K562 (cell line): Measurements from ENCODE around the gene NAIF1. TPM values are rescaled to one million over a fixed set of nuclear protein-coding genes. Genes with fewer than 3 reads are reported as not detected.
A peak's percentile ranks its signal among the peaks of the same experiment; 100 is the strongest.

Source experiments
- ATAC-seq: fragments of 200-7000 bp; cut with Tn5 transposase; 3 replicates; pipeline ENCODE4 v1.9.1; 2020; ENCODE audit warnings: moderate library complexity
- BruUV-seq: library from RNA; stranded (reverse); fragments of 400-500 nt; replicated peaks from 2 replicates; lab custom pipeline; 2021; lab: Mats Ljungman, UMichigan
- CTCF ChIA-PET: fragments of 300-600 bp; formaldehyde crosslinking; extraction: SDS; loops from one replicate; lab custom pipeline; 2021; ENCODE audit warnings: low intra/inter-chr PET ratio; lab: Yijun Ruan, JAX
- POLR2A ChIA-PET: fragments of 300-600, 350-650 bp; sonication (Branson Sonifier 250); formaldehyde crosslinking; extraction: SDS; loops from one replicate; lab custom pipeline; 2021; ENCODE audit warnings: antibody characterized with exemption, inconsistent platforms; lab: Yijun Ruan, JAX
- DNase-seq, 4 experiments: peaks; one replicate each; pipeline versions ENCODE4 v3.0.0 to v3.0.0-alpha.2; 2011 to 2018; ENCODE audit warnings: low spot score in 3 of 4, mixed read lengths in 3 of 4; ENCODE audit errors: extremely low read depth in 1 of 4
- FAIRE-seq: peaks from 2 replicates; lab custom pipeline; 2011; peaks lifted over from hg19 to GRCh38; lab: Jason Lieb, UNC
- H2AFZ ChIP-seq: 2 replicates; pipeline ENCODE4 v1.6.0; 2011; ENCODE audit warnings: low read depth, low read length, control low read depth, inconsistent platforms
- H3K27ac ChIP-seq: fragments of 200-600 bp; 3 replicates; pipeline ENCODE4 v1.8.0; 2011; ENCODE audit warnings: low read depth, mild to moderate bottlenecking, control low read depth, inconsistent platforms, low read length, moderate library complexity, mixed read lengths; ENCODE audit errors: extremely low read depth
- H3K27me3 ChIP-seq, 2 experiments: fragments of 300-600 bp in 1 of 2; 2 replicates in 1 of 2; 3 replicates in 1 of 2; pipeline versions ENCODE4 v1.6.0 to v1.8.0; 2011; ENCODE audit warnings: inconsistent platforms in 2 of 2, low read length in 2 of 2, mild to moderate bottlenecking in 1 of 2, mixed read lengths in 1 of 2, moderate library complexity in 1 of 2; ENCODE audit not compliant: control insufficient read depth in 2 of 2, insufficient read depth in 2 of 2
- H3K36me3 ChIP-seq: fragments of 300-600 bp; 3 replicates; pipeline ENCODE4 v1.8.0; 2011; ENCODE audit warnings: mild to moderate bottlenecking, low read length, inconsistent platforms; ENCODE audit not compliant: control insufficient read depth, insufficient read depth
- H3K4me1 ChIP-seq, 2 experiments: fragments of 200-600 bp in 1 of 2; replicated peaks in 1 of 2; 2 replicates in 1 of 2; 3 replicates in 1 of 2; pipeline versions ENCODE4 v1.5.1 to v1.8.0; 2011; ENCODE audit warnings: inconsistent platforms in 2 of 2, low read length in 2 of 2, mild to moderate bottlenecking in 1 of 2, mixed read lengths in 1 of 2, moderate library complexity in 1 of 2; ENCODE audit not compliant: control insufficient read depth in 2 of 2, insufficient read depth in 2 of 2
- H3K4me2 ChIP-seq: 2 replicates; pipeline ENCODE4 v1.6.1; 2011; ENCODE audit warnings: low read length, control low read depth, inconsistent platforms, mixed read lengths; ENCODE audit not compliant: insufficient read depth
- H3K4me3 ChIP-seq: fragments of 200-600 bp; sonication (generic), shearing (Covaris generic); 2 replicates; pipeline ENCODE4 v1.5.1; 2016; ENCODE audit warnings: control low read depth, inconsistent platforms
- H3K79me2 ChIP-seq: fragments of 200-600 bp; 3 replicates; pipeline ENCODE4 v1.8.0; 2011; ENCODE audit warnings: low read length, inconsistent platforms; ENCODE audit not compliant: control insufficient read depth, insufficient read depth
- H3K9ac ChIP-seq, 2 experiments: 2 replicates each; pipeline versions ENCODE4 v1.6.0 to v1.6.1; 2011; ENCODE audit warnings: low read depth in 2 of 2, low read length in 2 of 2, control low read depth in 1 of 2, inconsistent platforms in 1 of 2, mild to moderate bottlenecking in 1 of 2, mixed read lengths in 1 of 2; ENCODE audit not compliant: insufficient read depth in 1 of 2
- H3K9me1 ChIP-seq: one replicate; pipeline ENCODE4 v1.6.0; 2011; ENCODE audit warnings: inconsistent platforms, mild to moderate bottlenecking, low read length, moderate library complexity; ENCODE audit not compliant: control insufficient read depth, insufficient read depth
- H3K9me3 ChIP-seq: replicated peaks from 2 replicates; pipeline ENCODE4 v1.5.1; 2011; ENCODE audit warnings: low read depth, low read length, inconsistent platforms; ENCODE audit not compliant: control insufficient read depth, insufficient read depth
- H4K20me1 ChIP-seq: replicated peaks from 2 replicates; pipeline ENCODE4 v1.6.1; 2011; ENCODE audit warnings: low read length, inconsistent platforms, mixed read lengths; ENCODE audit not compliant: control insufficient read depth, insufficient read depth
- DPF2 ChIP-seq: fragments of 450-650 bp; IDR thresholded peaks from 2 replicates; pipeline ENCODE4 v1.6.1; 2016
- NFIX ChIP-seq: fragments of 250-450 bp; sonication (Bioruptor Pico); IDR thresholded peaks from 2 replicates; pipeline ENCODE4 v1.4.0; 2020; ENCODE audit warnings: low read depth, mild to moderate bottlenecking, moderate library complexity
- NR2C1 ChIP-seq, 2 experiments: fragments of 450-650 bp; IDR thresholded peaks; 2 replicates each; pipeline ENCODE4 v1.6.1; 2017; ENCODE audit warnings: mild to moderate bottlenecking in 2 of 2, antibody characterized with exemption in 1 of 2, inconsistent platforms in 1 of 2, missing compliant biosample characterization in 1 of 2, missing genetic modification characterization in 1 of 2
- RCOR1 ChIP-seq, 2 experiments: IDR thresholded peaks; 2 replicates each; pipeline ENCODE4 v1.6.1; 2012; ENCODE audit warnings: low read depth in 2 of 2, low read length in 2 of 2, borderline replicate concordance in 1 of 2, improper control_type of control experiment in 1 of 2
- SMARCE1 ChIP-seq: fragments of 450-650 bp; IDR thresholded peaks from 2 replicates; pipeline ENCODE4 v1.7.1; 2016; ENCODE audit warnings: mild to moderate bottlenecking
- SRSF7 ChIP-seq: fragments of 200-400 bp; formaldehyde crosslinking; optimal IDR thresholded peaks from 2 replicates; pipeline ENCODE3; 2017; ENCODE audit warnings: mild to moderate bottlenecking, low read depth, low read length
- TAF15 ChIP-seq: fragments of 200-400 bp; formaldehyde crosslinking; IDR thresholded peaks from 2 replicates; pipeline ENCODE4 v1.6.1; 2017; ENCODE audit warnings: mild to moderate bottlenecking, low read depth, low read length, moderate library complexity
- TEAD4 ChIP-seq, 2 experiments: sonication (generic) in 1 of 2; formaldehyde crosslinking in 1 of 2; IDR thresholded peaks; 2 replicates each; pipeline versions ENCODE4 v1.6.1 to v1.8.0; 2012 to 2022; ENCODE audit warnings: borderline replicate concordance in 1 of 2, inconsistent platforms in 1 of 2, low read length in 1 of 2, mild to moderate bottlenecking in 1 of 2, missing genetic modification reagents in 1 of 2
- TFE3 ChIP-seq: fragments of 450-650 bp; formaldehyde crosslinking; IDR thresholded peaks from 2 replicates; pipeline ENCODE4 v1.4.0; 2020; ENCODE audit warnings: mild to moderate bottlenecking, mixed read lengths
- TRIM25 ChIP-seq: fragments of 450-650 bp; IDR thresholded peaks from 2 replicates; pipeline ENCODE4 v1.7.0; 2016; ENCODE audit warnings: borderline replicate concordance
- USF2 ChIP-seq: sonication (generic); formaldehyde crosslinking; IDR thresholded peaks from 2 replicates; pipeline ENCODE4 v1.5.0; 2020; ENCODE audit warnings: missing genetic modification reagents
- ZNF239 ChIP-seq: fragments of 250-450 bp; sonication (Bioruptor Pico); IDR thresholded peaks from 2 replicates; pipeline ENCODE4 v1.4.0; 2020; ENCODE audit warnings: mild to moderate bottlenecking
- ZNF644 ChIP-seq: fragments of 200-800 bp; sonication (Bioruptor generic); IDR thresholded peaks from 2 replicates; pipeline ENCODE4 v1.6.1; 2016; ENCODE audit warnings: low read depth, missing genetic modification characterization, missing compliant biosample characterization
- WGBS: fragments of 100-300 bp; shearing (Covaris generic); methylation state at CpG from one replicate; pipeline ENCODE4 v1.1.6; 2016; ENCODE audit warnings: low coverage, mixed read lengths; ENCODE audit not compliant: insufficient coverage; ENCODE audit errors: missing lambda C conversion rate; 5-methylcytosine and 5-hydroxymethylcytosine counted together
- in situ Hi-C: fragments of 300-500 bp; cut with MboI; formaldehyde crosslinking; loops from 4 replicates; pipeline ENCODE4 v1.15.0; 2018; ENCODE audit warnings: inconsistent platforms, mixed read lengths
- intact Hi-C: fragments of 100-400 bp; cut with micrococcal nuclease; formaldehyde crosslinking; loops from 2 replicates; pipeline ENCODE4 v1.14.2; 2022
- polyA plus RNA-seq, 8 experiments: library from polyadenylated mRNA; depleted of rRNA in 4 of 8; stranded (reverse) in 5 of 8; unstranded in 3 of 8; fragments of >200 nt; fragmentation: Nextera tagmentation in 2 of 8; fragmentation: Illumina TruSeq in 1 of 8; extraction: Ambion mirVana in 2 of 8; extraction: Trizol in 1 of 8; gene quantifications; 2 replicates each; pipeline versions ENCODE4 v1.2.1 to v1.2.3, GENCODE V29; 2011 to 2014; ENCODE audit warnings: inconsistent platforms in 1 of 8, missing spikeins in 1 of 8
- total RNA-seq, 7 experiments: library from RNA; depleted of rRNA in 6 of 7; stranded (reverse); fragments of >200 nt in 6 of 7; fragmentation: Illumina TruSeq in 2 of 7; extraction: Trizol in 2 of 7; gene quantifications; 2 replicates each; pipeline versions ENCODE4 v1.2.1 to v1.2.3, GENCODE V29; 2011 to 2021; ENCODE audit warnings: low replicate concordance in 1 of 7

The NAIF1 gene
- total and polyA plus RNA-seq, 9 of the 15 experiments (the other 6 are each of a cell fraction or from before 2014, with no cell fraction given) = 4.8 to 26.6 (median 17.2) TPM

- TF ChIP-seq NR2C1 (IDR thresholded peaks at IDR 0.05) (no peak), NR2C1 (tag; IDR thresholded peaks at IDR 0.05) (0 out of 2 replicates have a peak, but pooled peaks have one; percentile 9), TAF15 (no peak)
- TF ChIP-seq, all 486 proteins: peak for 9
Measured at GRCh38 chr9:128073253-128073886, 6.2 kb upstream of the NAIF1 start (continued).

- TSS peak; percentile 6 for BruUV-seq
- Histone ChIP-seq H3K4me3 (no peak overlapping the region), H3K27ac (peak overlapping the region; percentile 59), H3K27me3 (no peaks in the 10 kb centered on the region), H3K36me3 (peaks cover 37% of the 10 kb centered on the region; the same call in 2 of the 3 replicates), H3K79me2 (peaks cover 89% of the 10 kb centered on the region), H3K4me2 (peak overlapping the region; percentile 60), H4K20me1 (peaks cover 11% of the 10 kb centered on the region; the same call in 1 of the 2 replicates), H2AFZ (no peak overlapping the region), H3K9me3 (no peaks in the 10 kb centered on the region), H3K9me1 (no peaks in the 10 kb centered on the region), H3K9ac (peak overlapping the region; percentile 23 to 34; a peak in 3 of 4 replicates), H3K4me1 (peaks cover 30% of the 10 kb centered on the region in 2 experiments)
- POLR2A ChIA-PET = interaction anchor here (0.6 to 2.5 kb wide), 8 partner anchors 9 to 598 kb away, joined by 3 to 8 read pairs (median 4); no protein-coding TSS in a partner anchor
- FAIRE-seq = peak; percentile 66
- intact Hi-C loops = no loop called here
- in situ Hi-C loops = no loop called here
- 11% methylated on average over 5 of the region's 5 CpGs for WGBS
- CTCF ChIA-PET = no interaction called here
- DNase-seq = peak in 1 of 4 experiments; percentile 56
- ATAC-seq = no peak
- TF ChIP-seq ZNF239 (CRISPR knock-in tag) (no peak), TEAD4 (IDR thresholded peaks at IDR 0.05; ENCODE audit: low read length) (0 out of 2 replicates have a peak, but pooled peaks have one; percentile 4), TEAD4 (CRISPR knock-in tag; IDR thresholded peaks at IDR 0.05; ENCODE audit: borderline replicate concordance) (no peak), TFE3 (CRISPR knock-in tag) (peak; percentile 0; the same call in 1 of the 2 replicates), DPF2 (0 out of 2 replicates have a peak, but pooled peaks have one; percentile 7), SRSF7 (no peak), SMARCE1 (peak; percentile 50; the same call in 1 of the 2 replicates), TRIM25 (no peak), NFIX (CRISPR knock-in tag) (peak; percentile 78), ZNF644 (tag) (peak; percentile 71; the same call in 1 of the 2 replicates), USF2 (CRISPR knock-in tag) (peak; percentile 74), RCOR1 (IDR thresholded peaks at IDR 0.05; ENCODE audit: borderline replicate concordance in 1 of 2, low read depth in 2 of 2, low read length in 2 of 2) (peak in 1 of 2 experiments; percentile 50; a peak in 1 of 4 replicates)
Measured at GRCh38 chr9:128072144-128073021, 5.3 kb upstream of the NAIF1 start.
